Activated CD4-positive, alpha-beta T cell treated with anti-CD3 and anti-CD28 coated beads for 1 hour (primary cell): Measurements from ENCODE around the gene MUC6.

Experiments
- DNase-seq: peaks from one replicate; pipeline ENCODE4 v3.0.0-alpha.2; 2020

The MUC6 gene

DNA sequence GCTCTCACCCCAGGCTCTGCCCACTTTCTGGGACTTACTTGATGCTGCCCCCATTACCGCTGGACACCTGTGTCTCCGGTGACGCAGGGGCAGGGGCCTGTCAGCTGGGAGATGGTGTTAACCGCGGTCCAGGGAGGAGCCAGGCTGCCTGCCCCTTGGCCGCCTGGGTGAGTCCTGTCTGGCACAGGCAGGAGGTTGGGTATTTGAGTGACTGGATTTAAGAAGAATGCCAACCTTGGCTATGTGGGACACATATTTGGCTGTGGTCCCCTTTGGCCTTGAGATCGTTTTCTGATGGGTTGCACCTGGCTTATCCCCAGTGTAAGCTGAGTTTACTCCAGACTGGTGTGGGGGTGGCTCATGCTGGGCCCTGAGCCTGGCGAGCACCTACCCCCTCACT lies 2.5 kb downstream of the MUC6 start:
- DNase-seq, result no peak

- DNase-seq, result no peak
Observed at GRCh38 chr11:1033016-1033798, 3.3 kb downstream of the MUC6 start.

GRCh38 chr11:1032310-1032891 lies 4.1 kb downstream of the MUC6 start:
- no peak for DNase-seq

GRCh38 chr11:1031121-1031899 lies 5.2 kb downstream of the MUC6 start:
- no peak for DNase-seq

- DNase-seq, result no peak
Observed at GRCh38 chr11:1030556-1030955, 6.0 kb downstream of the MUC6 start.

- DNase-seq, result no peak
Observed at GRCh38 chr11:1030086-1030485, 6.4 kb downstream of the MUC6 start.

DNA sequence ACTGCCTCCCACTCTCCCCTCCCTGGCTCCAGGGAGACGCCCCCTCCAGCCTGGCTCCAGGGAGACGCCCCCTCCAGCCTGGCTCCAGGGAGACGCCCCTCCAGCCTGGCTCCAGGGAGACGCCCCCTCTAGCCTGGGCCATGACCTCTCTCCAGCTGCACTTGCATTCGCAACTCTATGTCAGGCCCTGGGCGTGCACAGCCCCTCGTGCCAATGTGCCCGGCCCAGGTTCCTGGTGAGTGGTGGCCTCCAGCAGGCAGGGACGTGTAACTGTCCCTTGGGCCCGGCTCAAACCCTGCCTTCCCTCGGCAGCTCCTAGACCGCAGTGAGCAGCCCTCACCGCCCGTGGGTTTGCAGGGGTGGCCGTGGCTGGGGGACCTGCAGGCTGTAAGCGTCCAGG lies 6.9 kb downstream of the MUC6 start:
- DNase-seq, result no peak

GRCh38 chr11:1029051-1029450 lies 7.5 kb downstream of the MUC6 start:
- no peak for DNase-seq

DNA sequence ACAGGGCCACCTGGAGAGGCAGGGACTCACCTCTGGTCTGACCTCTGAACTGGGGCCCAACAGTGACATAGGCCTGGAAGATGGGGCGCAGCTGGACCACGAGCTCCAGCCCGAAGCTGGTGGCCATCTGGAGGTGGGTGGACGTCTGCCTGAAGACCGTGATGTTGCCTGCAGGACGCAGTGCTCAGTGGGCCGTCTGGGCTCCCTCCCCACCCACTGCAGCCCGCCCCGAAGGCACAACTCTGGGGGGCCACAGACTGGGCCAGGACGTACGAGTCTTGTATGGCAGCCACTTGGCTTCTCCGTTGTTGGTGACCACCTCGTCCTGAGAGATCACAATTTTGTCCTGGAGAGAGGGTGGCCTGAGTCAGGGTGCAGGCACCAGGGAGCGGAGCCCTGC lies 7.9 kb downstream of the MUC6 start:
- DNase-seq, result no peak

GRCh38 chr11:1028291-1028540 lies 8.3 kb downstream of the MUC6 start:
- DNase-seq, result no peak

GRCh38 chr11:1027483-1028290 lies 8.8 kb downstream of the MUC6 start:
- DNase-seq, result no peak

DNA sequence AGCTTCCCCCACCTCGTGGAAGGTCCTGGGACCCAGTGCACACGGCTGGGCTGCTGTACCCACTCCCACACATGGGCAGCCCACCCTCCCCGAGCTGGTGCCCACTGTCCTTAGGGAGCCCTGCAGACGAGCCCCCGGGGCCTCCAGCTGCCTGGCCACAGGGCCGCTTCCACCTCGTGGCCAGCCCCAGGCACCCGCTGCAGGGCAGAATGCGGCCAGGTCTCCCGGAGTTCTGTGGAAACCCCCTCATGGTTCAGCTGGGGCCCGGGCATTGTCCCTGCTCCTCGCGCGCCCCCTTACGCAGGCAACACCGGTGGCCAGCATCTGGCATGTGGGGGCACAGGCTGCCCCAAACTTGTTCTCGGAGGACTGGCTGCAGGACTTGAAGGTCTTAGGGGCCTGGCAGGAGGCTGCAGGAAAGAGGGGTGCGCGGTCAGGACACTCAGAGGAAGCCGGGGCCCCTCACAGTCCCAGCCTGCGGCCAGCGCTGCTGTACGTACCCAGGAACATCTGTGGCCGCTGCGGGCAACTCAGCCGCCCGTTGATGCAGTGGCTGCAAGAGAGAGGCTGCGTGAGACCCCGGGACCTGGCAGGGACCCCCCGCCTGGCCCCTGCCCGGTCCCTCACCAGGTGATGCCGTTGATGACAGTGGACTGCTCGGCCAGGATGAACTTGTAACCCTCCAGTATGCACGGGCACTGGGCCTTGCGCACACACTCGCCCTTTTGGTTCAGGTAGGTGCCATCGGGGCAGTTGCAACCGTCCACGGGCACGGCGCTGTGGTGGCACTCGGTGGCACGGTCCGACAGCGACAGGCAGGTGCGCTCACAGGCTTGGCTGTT lies 9.7 kb downstream of the MUC6 start:
- DNase-seq, result no peak

DNA sequence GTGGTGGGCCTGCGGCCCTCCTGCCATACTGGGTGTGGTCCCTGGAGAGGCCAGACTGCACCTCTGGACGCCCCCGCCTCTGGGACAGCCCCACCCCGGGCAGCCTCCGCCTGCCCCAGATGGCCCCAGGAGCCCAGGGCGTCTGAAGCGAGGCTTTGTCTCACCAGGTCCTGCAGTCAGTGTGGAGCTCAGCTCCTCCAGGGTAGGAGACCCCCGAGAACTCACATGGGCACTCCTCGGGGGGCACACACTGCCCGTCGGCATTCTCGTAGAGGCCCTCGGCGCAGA lies 10.4 kb downstream of the MUC6 start:
- no peak for DNase-seq

GRCh38 chr11:1025410-1026162 lies 10.9 kb downstream of the MUC6 start:
- DNase-seq, result no peak

GRCh38 chr11:1024597-1025409 lies 11.7 kb downstream of the MUC6 start:
- no peak for DNase-seq

- DNase-seq, result no peak
Observed at GRCh38 chr11:1023811-1024596, 12.5 kb downstream of the MUC6 start.

GRCh38 chr11:1022908-1023810 lies 13.4 kb downstream of the MUC6 start:
- DNase-seq, result no peak

GRCh38 chr11:1022411-1022810 lies 14.1 kb downstream of the MUC6 start:
- no peak for DNase-seq
